CD4-positive, alpha-beta T cell treated with Interleukin-21 for 1 hour (primary cell): Measurements from ENCODE around the gene MAPKAPK2.

Experiments
- DNase-seq: peaks from one replicate; pipeline ENCODE4 v3.0.0-alpha.2; 2020

Gene MAPKAPK2

DNA sequence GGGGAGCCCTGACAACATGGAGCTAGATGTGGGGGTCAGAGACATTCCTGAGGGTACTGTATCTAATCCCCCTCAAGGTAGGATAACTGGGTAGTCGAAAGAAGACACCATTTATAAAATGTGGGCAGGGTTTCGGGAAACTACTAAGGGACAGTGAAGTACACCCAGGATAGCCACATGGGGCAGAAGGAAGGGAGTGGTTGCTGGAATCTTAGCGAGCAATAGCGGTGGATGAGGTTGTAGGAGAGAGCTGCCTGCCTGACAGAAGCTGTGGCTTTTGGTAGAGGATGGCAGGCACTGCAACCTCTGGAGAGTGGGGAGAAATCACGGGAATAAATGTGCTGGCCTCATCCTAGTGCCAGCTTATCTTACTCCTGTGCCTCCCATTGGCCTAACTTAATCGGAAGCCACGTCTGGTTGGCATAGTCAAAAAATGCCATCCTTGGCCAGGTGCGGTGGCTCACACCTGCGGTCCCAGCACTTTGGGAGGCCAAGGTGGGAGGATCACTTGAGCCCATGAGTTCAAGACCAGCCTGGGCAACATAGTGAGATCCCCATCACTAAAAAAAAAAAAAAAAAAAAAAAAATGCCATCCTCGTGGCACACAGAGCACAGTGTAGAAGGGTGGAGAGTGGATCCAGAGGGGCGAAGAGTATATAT, 23.4 kb upstream of the MAPKAPK2 start:
- DNase-seq = no peak

- no peak for DNase-seq
Measured at GRCh38 chr1:206662396-206663092, 22.2 kb upstream of the MAPKAPK2 start.

GRCh38 chr1:206663362-206663761, 21.3 kb upstream of the MAPKAPK2 start:
- DNase-seq = no peak

- peak; percentile 76 for DNase-seq
Measured at GRCh38 chr1:206663832-206664652, 20.7 kb upstream of the MAPKAPK2 start.

DNA sequence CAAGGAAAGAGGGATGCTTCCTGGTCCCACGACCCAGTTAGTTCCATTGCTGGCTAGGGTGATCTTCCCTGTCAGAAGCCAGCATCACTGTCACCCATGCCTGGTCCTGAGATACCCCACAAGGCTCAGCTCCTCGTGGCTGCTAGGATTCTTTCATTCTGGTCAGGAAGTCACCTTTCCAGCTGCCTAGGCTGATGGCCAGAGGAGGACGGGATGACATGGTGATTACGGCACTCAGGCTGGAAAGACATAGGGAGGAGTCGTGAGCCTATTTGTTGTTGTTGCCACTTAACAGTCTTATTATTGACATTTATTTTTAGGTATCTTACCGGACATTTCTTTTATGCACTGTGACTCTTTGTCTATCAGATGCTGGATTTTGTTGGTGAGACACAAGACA, 20.0 kb upstream of the MAPKAPK2 start:
- DNase-seq = no peak

DNA sequence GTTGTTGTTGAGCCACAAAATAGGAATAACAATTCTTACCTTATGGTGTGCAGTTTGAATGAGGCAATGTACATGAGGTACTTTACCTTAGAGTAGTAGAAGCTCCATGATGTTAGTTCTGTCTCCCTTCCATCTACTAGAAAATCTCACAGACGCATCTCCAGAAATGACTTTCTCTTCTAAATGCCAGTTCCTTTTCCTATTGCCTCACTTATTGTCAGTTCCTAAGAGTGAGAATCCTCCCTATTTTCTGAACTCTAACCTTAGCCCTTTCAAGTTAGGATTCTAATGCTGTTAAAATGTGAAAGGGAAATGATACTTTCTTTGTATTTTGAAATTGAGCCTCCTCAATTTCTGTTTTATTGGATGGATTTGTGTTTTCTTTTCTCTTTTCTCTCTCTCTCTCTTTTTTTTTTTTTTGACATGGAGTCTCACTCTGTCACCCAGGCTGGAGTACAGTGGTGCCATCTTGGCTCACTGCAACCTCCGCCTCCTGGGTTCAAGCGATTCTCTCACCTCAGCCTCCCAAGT, 18.6 kb upstream of the MAPKAPK2 start:
- DNase-seq = no peak

DNA sequence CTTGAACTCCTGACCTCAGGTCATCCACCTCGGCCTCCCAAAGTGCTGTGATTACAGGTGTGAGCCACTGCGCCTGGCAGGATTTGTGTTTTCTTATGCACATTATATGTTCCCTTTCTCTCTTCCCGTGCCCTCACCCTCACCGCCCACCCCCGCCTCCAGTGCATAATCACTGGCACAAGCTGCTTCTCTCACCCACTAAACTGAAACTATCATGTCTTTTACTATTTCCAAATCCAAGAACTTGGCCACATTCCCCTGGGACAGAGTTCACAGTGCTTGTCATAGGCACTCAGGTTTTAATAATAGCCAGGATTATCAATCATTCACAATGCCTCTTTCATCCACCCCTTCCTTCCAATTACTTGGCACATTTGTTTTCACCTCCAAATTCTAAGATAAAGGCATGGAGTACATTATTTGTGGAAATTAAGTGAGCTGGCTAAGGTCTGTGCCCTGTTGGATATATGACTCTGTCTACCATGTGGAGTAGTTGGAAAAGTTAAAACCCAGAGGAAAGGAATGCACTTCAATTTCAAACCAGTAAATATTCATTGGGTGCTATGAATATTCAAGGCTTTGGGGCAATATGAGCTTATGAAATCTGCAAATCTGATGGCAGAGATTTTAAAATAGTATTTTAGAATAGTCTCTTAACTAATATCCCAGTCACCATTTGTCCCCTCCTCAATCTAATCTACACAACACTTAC, 17.6 kb upstream of the MAPKAPK2 start:
- no peak for DNase-seq

GRCh38 chr1:206668351-206668750, 16.4 kb upstream of the MAPKAPK2 start:
- DNase-seq = no peak

GRCh38 chr1:206668874-206669410, 15.8 kb upstream of the MAPKAPK2 start:
- DNase-seq = no peak

- DNase-seq = no peak
Measured at GRCh38 chr1:206672011-206672688, 12.6 kb upstream of the MAPKAPK2 start.

DNA sequence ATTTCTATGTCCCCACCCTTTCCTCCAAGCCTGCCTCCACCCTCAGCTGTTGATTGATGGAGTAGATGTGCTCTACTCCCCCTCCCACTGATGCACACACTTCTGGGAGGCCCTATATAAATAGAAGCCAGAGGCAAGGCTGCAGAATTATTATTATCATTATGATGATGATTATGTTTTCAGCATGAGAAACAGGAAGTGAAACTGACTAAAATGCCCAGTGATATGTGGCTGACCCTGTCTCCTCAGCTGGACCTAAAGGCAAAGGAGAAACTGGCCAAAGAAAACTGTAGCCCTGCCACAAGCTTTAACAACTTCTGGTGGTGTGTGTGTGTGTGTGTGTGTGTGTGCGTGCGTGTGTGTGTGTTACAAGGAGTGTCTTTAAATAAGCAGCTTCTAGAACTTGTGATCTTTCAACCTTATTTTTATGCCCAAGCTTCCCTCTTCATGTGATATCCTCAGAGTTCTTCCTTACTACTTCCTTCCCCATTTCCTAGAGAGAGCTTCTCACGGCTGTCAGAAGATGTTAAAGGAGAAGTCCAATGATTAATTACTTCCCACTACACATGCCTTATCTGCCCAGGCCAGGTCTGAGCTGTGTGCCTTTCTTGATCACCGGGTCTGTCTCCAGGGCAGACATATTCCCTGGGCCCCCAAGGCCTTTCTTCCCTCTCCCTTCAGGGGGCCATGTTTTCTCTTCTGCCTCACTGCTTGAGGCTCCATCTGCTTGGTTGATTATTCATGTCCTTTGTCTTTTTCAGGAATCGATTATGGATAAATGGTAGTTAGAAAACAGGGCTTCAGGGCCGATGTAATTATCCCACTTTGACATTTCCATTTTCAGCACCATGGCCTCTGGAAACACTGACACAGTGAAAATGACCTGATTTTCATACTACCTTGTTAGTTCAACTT, 11.6 kb upstream of the MAPKAPK2 start:
- no peak for DNase-seq

- DNase-seq = no peak
Measured at GRCh38 chr1:206674236-206674635, 10.5 kb upstream of the MAPKAPK2 start.

DNA sequence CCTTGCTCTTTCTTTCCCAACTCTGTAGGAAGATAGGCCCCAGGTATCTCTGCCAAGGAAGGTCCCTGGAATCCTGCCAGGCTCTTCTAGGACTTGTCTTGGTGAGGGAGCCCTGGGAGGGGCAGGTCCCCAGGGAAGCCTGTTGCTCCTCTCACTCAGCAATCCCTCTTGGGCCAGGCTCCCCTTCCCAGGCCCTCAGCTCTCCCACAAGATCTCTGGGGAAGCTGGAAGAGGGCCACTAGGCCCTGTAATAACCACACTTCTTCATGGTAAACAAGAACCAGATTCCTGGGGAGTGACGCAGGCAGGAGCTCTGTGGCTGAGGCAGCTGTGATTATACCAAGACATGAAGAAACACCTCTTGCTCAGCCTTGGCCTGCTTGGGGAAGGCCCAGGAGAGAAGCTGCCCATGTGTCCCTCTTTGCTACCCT, 9.9 kb upstream of the MAPKAPK2 start:
- no peak for DNase-seq

DNA sequence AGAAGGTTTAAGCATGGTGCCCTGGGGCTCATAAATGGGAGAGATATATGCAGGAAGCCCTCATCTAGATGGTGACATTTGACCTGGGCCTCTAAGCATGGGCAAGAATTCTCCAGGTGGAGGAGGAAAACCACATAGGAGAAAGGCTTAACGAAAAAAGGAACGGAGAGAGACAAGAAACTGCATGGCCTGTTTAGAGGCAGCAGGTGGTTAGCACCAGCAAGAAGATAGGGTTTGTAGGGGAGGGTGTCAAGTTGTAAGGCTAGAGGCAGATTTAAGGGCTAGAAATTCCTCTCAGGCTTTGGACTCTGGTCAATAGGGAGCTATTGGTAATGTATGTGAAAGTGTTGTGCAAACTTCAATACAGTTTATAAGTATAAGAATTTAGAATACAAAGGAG, 8.2 kb upstream of the MAPKAPK2 start:
- no peak for DNase-seq

DNA sequence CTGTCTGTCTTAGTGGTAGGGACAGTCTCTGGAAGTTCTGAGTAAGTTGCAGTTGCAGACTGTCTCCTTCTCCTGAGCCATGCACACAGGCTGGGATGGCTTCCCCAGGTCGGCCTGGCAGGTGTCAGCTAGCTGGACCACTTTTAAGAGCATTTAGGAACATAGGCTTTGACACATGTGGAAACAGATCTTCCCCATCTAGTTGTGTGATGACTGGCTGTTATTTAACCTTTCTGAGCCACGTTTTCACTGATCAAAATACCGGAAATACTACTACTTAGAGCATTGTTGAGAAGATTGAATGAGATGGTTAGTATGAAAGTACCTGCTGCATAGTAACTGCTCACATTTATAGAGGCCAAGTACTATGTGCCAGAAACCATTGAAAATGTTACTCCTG, 6.2 kb upstream of the MAPKAPK2 start:
- DNase-seq = no peak

DNA sequence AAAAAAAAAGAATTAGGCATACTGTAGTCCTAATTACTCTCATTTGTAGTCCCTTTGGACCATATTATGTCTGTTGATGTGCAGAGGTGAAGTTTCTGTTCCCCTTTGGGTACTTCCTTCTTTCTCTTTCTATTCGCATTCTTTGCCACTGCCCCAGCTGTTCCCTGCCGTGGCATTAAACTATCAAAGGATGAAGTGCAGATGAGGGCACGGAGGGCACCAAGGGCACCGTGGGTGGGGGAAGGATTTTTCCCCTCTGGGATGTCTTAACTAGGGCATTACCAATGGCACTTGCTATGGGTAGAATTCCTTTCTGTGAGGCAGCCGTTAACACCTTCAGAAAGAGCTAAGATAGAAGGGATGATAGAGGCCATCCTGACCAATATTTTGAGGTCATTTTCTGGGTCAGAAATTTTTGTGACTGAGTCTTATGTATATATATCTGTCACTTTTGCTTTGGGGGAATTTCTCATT, 4.9 kb upstream of the MAPKAPK2 start:
- peak; percentile 21 for DNase-seq

DNA sequence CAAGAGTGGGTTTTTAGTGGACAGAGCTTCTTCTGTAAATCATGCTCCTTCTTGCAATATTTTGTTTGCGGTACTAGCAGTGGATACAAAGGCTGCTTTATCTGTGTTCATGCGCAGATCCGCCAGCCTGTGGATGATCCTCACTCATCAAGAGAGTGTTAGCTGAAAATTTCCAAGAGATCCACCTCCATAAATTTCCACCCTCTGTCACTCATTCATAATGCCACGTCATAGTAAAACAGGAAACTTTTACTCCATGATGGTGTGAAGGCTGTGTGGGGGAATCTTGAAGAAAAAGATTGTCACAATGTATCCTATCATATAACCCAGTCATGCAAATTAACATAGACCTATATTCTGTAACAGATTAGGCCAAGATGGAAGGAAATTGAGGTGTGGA, 4.4 kb upstream of the MAPKAPK2 start:
- DNase-seq = no peak

DNA sequence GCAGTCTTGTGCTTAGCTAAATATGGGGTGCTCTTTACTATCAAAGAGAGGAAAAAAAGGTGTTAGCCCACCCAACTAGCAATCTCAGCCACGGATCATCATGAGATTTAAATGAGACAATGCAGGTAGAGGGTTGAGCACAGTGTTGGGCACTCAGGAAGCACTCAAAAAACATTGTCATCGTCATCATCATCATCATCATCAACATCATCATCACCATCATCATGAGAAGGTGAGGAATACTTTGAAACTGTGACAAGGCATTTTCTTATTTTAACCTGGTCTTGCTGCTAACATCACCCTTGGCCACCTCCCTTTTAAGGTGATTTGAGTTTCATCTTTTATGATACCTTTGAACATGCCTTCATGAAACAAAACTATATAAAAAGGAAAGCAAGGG, 3.3 kb upstream of the MAPKAPK2 start:
- DNase-seq = no peak

- no peak for DNase-seq
Measured at GRCh38 chr1:206682111-206682510, 2.6 kb upstream of the MAPKAPK2 start.

DNA sequence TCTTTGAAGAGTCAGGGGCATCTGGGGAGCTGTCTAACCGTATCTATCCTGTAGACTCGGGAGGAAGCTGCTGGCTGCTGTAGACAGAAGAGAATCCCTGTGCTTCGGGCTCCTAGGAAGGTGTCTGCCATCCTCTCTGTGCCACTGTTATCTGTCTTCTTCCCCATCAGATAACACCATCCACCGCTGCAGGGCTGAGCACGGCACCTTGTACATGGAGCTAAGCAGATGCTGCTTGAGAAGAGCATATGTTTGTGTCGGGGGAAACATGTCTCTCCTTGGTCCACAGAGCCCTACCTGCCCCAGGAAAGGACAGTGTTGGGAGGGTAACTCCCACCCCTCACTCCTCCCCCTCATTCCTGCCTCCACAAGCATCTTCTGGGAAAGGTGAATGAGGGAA, 1.4 kb upstream of the MAPKAPK2 start:
- no peak for DNase-seq

DNA sequence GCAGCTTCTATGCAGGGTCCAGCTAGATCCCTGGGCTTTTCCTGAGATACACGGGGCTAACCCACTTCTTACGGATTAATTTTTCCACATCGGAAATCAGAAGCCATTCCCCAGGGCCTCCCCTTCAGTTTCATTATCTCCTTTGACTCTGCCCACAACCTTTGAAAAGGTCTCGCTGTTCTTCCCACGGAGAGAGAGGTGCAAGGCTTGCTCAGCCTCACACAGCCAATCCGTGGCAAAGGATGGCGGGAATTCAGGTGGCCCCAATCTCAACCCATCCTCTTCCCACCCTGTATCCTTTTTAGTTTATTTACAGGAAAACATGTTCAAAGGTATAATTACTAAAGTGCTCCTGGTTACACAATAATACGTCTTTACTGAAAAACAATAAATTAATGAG, 702 bp upstream of the MAPKAPK2 start:
- no peak for DNase-seq
